NCI-H2196 (cell line): Measurements from ENCODE around the gene WDR13.
"Not testable (repeated sequence)": the region's sequence is repeated elsewhere in the genome, so short reads cannot be mapped to it uniquely, and the experiment has no call there.

Experiments
- DNase-seq: peaks from one replicate; lab custom pipeline; 2025; ENCODE audit not compliant: unreplicated experiment; lab: John Stamatoyannopoulos, UW

WDR13 gene

DNA sequence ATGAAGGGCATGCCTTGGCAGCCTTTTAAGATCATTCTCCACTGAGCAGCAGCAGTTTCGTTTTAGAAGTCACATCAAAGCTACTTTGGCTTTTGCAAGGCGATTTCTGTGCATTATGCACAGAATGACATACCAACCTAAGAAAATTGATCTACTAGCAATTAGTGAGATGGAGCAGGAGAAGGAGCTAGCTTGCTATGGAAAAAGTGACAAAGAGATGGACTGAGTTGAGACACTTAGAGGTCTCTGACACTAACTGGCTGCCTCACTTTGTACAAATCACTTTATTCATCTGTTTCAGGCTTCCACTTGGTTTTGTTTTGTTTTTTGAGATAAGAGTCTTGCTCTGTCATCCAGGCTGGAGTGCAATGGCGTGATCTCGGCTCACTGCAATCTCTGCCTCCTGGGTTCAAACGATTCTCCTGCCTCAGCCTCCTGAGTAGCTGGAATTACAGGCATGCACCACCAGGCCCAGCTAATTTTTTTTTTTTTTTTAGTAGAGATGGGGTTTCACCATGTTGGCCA, 54.8 kb downstream of the WDR13 start:
- not testable (repeated sequence) for DNase-seq

DNA sequence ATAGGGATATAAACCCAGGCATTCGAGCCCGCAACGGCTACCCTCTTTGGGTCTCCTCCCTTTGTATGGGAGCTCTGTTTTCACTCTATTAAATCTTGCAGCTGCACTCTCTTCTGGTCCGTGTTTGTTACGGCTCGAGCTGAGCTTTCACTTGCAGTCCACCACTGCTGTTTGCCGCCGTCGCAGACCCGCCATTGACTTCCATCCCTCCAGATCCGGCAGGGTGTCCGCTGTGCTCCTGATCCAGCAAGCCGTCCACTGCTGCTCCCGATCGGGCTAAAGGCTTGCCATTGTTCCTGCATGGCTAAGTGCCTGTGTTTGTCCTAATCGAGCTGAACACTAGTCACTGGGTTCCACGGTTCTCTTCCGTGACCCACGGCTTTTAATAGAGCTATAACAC, 57.5 kb downstream of the WDR13 start:
- not testable (repeated sequence) for DNase-seq
